ENCODE measurements around the gene SERPING1.

Gene SERPING1

GRCh38 chr11:57566905-57567514 is 30.5 kb upstream of the SERPING1 start:
- Histone ChIP-seq H3K27ac (peak overlapping the region; percentile 88), H3K4me1 (ENCODE audit: control insufficient read depth in 1 of 2, insufficient read depth in 1 of 2, low read depth in 1 of 2, low read length in 1 of 2) (peaks cover 32% of the 10 kb centered on the region in 2 experiments), H3K36me3 (no peaks in the 10 kb centered on the region), H3K27me3 (no peaks in the 10 kb centered on the region), H3K9me3 (no peaks in the 10 kb centered on the region), H3K4me3 (ENCODE audit: low read depth in 1 of 2, low read length in 1 of 2) (peak overlapping the region; percentile 86 to 96)
- no peak for TF ChIP-seq CTCF (IDR thresholded peaks at IDR 0.05)

GRCh38 chr11:57567515-57568329 is 29.8 kb upstream of the SERPING1 start, which contains the start of gene UBE2L6:
Gene UBE2L6 (minus strand): TSS chr11:57567672. CDS start chr11:57567611, 61 bp downstream.
- peak within 1 kb of the TSS; percentile 88 for H3K27ac ChIP-seq
- H3K9me3 ChIP-seq: no peaks in the 10 kb centered on the region
- peaks cover 32% of the 10 kb centered on the region in 2 experiments for H3K4me1 ChIP-seq (ENCODE audit: control insufficient read depth in 1 of 2, insufficient read depth in 1 of 2, low read depth in 1 of 2, low read length in 1 of 2)

GRCh38 chr11:57568330-57568766 is 29.1 kb upstream of the SERPING1 start:
- Histone ChIP-seq H3K27me3 (no peaks in the 10 kb centered on the region), H3K36me3 (no peaks in the 10 kb centered on the region), H3K9me3 (no peaks in the 10 kb centered on the region), H3K4me3 (ENCODE audit: low read depth in 1 of 2, low read length in 1 of 2) (peak overlapping the region; percentile 86 to 96), H3K4me1 (ENCODE audit: control insufficient read depth in 1 of 2, insufficient read depth in 1 of 2, low read depth in 1 of 2, low read length in 1 of 2) (peaks cover 32% of the 10 kb centered on the region in 2 experiments), H3K27ac (peak overlapping the region; percentile 88)
- TF ChIP-seq CTCF (IDR thresholded peaks at IDR 0.05): peak; percentile 82

More at GRCh38 chr11:57567515-57568329, 29.8 kb upstream of the SERPING1 start, which contains the start of gene UBE2L6:
- no peak for TF ChIP-seq CTCF (IDR thresholded peaks at IDR 0.05)
- H3K36me3 ChIP-seq: no peaks in the 10 kb centered on the region
- peak within 1 kb of the TSS; percentile 86 to 96 for H3K4me3 ChIP-seq (ENCODE audit: low read depth in 1 of 2, low read length in 1 of 2)
- H3K27me3 ChIP-seq: no peaks in the 10 kb centered on the region

- Histone ChIP-seq H3K27me3 (peaks cover 2% of the 10 kb centered on the region), H3K4me3 (ENCODE audit: low read depth in 1 of 2, low read length in 1 of 2) (no peak overlapping the region), H3K27ac (peak overlapping the region; percentile 43), H3K4me1 (ENCODE audit: control insufficient read depth in 1 of 2, insufficient read depth in 1 of 2, low read depth in 1 of 2, low read length in 1 of 2) (peaks cover 18 to 19% of the 10 kb centered on the region in 2 experiments), H3K9me3 (no peaks in the 10 kb centered on the region), H3K36me3 (no peaks in the 10 kb centered on the region)
- no peak for TF ChIP-seq CTCF (IDR thresholded peaks at IDR 0.05)
These were observed 25.9 kb upstream of the SERPING1 start for GRCh38 chr11:57571606-57572005.

- H3K27ac ChIP-seq: no peak overlapping the region
- no peak for TF ChIP-seq CTCF (IDR thresholded peaks at IDR 0.05)
- H3K36me3 ChIP-seq: no peaks in the 10 kb centered on the region
- H3K9me3 ChIP-seq: no peaks in the 10 kb centered on the region
- H3K4me1 ChIP-seq (ENCODE audit: control insufficient read depth in 1 of 2, insufficient read depth in 1 of 2, low read depth in 1 of 2, low read length in 1 of 2): peaks cover 7 to 8% of the 10 kb centered on the region in 2 experiments
- no peak overlapping the region for H3K4me3 ChIP-seq (ENCODE audit: low read depth in 1 of 2, low read length in 1 of 2)
- peaks cover 2% of the 10 kb centered on the region for H3K27me3 ChIP-seq
These were observed 23.4 kb upstream of the SERPING1 start for GRCh38 chr11:57574061-57574460.

Measured in neutrophil (primary cell).